Colonic mucosa (tissue), 4 donors: Measurements from ENCODE around the gene PDZRN3. TPM values are rescaled to one million over a fixed set of nuclear protein-coding genes. Genes with fewer than 3 reads are reported as not detected.

Source experiments
- DNase-seq: peaks from one replicate; pipeline ENCODE4 v3.0.0-alpha.2; 2020
- H3K27ac ChIP-seq: fragments of 200-600 bp; one replicate; pipeline ENCODE4 v1.8.0; 2021
- H3K27me3 ChIP-seq: fragments of 200-600 bp; one replicate; pipeline ENCODE4 v1.8.0; 2021
- H3K36me3 ChIP-seq: fragments of 200-600 bp; one replicate; pipeline ENCODE4 v1.8.0; 2021
- H3K4me1 ChIP-seq: fragments of 200-600 bp; one replicate; pipeline ENCODE4 v1.8.0; 2021; ENCODE audit warnings: mild to moderate bottlenecking
- H3K4me3 ChIP-seq: fragments of 200-600 bp; one replicate; pipeline ENCODE4 v1.8.0; 2021
- H3K9ac ChIP-seq, 2 donors: one replicate each; pipeline ENCODE4 v1.7.0; 2013; ENCODE audit warnings: control low read depth in 2 of 2, low read depth in 2 of 2, low read length in 2 of 2
- H3K9me3 ChIP-seq: fragments of 200-600 bp; one replicate; pipeline ENCODE4 v1.8.0; 2021
- intact Hi-C: fragments of 100-400 bp; cut with DNase I; formaldehyde crosslinking; loops from one replicate; pipeline ENCODE4 v1.14.1; 2022
- total RNA-seq, 2 donors: library from RNA; stranded (reverse); fragmentation: NEBNext Ultra II Directional in 1 of 2; extraction: Animal tissue kit (Norgen Biotek cat#: 25700) in 1 of 2; gene quantifications; one replicate each; pipeline ENCODE4 v1.2.1, GENCODE V29; 2021
- TF ChIP-seq, protein P1 (sequence below): fragments of 200-600 bp; IDR thresholded peaks from one replicate; pipeline ENCODE4 v1.8.0; 2022; ENCODE audit warnings: antibody characterized with exemption, mild to moderate bottlenecking
- donor health status: healthy.
- donor health status: DM: no; HTN: no; CAD: no.
- donor health status: DM: no; HTN: no; CAD: no.

Gene PDZRN3
- total RNA-seq, 2 donors from 2014 or later: 13.6 to 19.1 TPM

DNA sequence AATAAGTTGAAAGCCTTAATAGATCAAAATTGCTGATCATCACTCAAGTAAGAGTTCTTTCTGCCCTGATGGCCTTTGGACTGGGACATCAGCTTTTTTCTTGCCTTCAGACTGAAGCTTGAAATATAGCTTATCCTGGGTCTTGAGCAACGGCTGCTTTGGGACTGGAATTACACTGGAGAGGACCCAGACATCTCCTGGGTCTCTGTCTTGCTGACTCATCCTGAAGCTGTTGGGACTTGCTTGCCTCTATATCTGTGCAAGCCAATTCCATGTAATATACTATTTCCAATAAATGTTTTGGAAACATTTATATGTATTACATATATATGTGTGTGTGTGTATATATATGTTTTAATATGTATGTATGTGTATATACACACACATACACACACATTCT lies 260.2 kb downstream of the PDZRN3 start:
- H3K36me3 ChIP-seq: no peaks in the 10 kb centered on the region
- H3K4me3 ChIP-seq: no peak overlapping the region
- TF ChIP-seq, protein P1, sequence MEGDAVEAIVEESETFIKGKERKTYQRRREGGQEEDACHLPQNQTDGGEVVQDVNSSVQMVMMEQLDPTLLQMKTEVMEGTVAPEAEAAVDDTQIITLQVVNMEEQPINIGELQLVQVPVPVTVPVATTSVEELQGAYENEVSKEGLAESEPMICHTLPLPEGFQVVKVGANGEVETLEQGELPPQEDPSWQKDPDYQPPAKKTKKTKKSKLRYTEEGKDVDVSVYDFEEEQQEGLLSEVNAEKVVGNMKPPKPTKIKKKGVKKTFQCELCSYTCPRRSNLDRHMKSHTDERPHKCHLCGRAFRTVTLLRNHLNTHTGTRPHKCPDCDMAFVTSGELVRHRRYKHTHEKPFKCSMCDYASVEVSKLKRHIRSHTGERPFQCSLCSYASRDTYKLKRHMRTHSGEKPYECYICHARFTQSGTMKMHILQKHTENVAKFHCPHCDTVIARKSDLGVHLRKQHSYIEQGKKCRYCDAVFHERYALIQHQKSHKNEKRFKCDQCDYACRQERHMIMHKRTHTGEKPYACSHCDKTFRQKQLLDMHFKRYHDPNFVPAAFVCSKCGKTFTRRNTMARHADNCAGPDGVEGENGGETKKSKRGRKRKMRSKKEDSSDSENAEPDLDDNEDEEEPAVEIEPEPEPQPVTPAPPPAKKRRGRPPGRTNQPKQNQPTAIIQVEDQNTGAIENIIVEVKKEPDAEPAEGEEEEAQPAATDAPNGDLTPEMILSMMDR: no peak
- H3K4me1 ChIP-seq: no peaks in the 10 kb centered on the region
- H3K27ac ChIP-seq: no peak overlapping the region
- H3K27me3 ChIP-seq: no peaks in the 10 kb centered on the region
- DNase-seq: no peak
- intact Hi-C loops: no loop called here
- no peak overlapping the region for H3K9ac ChIP-seq
- no peaks in the 10 kb centered on the region for H3K9me3 ChIP-seq

DNA sequence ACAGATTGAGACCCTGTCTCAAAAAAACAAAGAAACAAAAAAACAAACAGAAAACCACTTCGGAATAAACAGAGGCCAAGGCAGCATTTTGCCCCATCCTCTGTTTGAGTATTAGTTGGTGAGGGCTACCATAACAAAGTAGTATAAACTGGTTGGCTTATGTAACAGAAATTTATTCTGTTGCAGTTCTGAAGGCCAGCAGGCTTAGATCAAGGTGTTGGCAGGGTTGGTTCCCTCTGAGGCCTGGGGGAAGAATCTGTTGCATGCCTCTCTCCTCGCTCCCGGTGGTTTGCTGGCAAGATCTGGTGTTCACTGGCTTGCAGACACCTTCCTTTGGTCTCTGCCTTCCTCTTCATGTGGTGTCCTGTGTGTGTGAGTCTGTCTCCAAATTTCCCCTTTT lies 261.6 kb downstream of the PDZRN3 start:
- Histone ChIP-seq H3K4me3 (no peak overlapping the region), H3K9me3 (no peaks in the 10 kb centered on the region), H3K4me1 (no peaks in the 10 kb centered on the region), H3K27ac (no peak overlapping the region), H3K27me3 (no peaks in the 10 kb centered on the region), H3K36me3 (no peaks in the 10 kb centered on the region), H3K9ac (no peak overlapping the region)
- TF ChIP-seq, protein P1: no peak
- intact Hi-C loops: no loop called here
- no peak for DNase-seq

DNA sequence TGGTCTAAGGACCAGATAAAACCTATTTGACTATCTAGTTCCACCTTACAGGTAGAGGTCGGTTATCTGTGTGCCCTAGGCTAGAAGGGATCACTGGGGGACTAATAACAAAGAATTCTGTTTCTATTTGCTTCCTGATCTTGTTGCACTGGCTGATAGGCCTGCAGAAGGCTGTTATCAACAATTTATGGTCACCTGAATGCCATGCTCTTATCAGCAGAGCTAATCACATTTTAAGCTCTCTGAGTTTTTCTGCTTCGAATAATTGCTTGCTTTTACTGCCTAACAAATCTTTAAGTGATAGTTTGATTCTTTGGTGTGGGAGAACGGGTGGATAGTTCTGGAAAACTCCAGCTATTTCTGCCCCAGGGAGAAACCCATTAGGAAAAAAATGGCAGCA lies 263.1 kb downstream of the PDZRN3 start:
- TF ChIP-seq, protein P1: no peak
- no peak for DNase-seq
- no peak overlapping the region for H3K4me3 ChIP-seq
- H3K4me1 ChIP-seq: no peaks in the 10 kb centered on the region
- H3K36me3 ChIP-seq: no peaks in the 10 kb centered on the region
- H3K9ac ChIP-seq: no peak overlapping the region
- H3K9me3 ChIP-seq: no peaks in the 10 kb centered on the region
- no peaks in the 10 kb centered on the region for H3K27me3 ChIP-seq
- no peak overlapping the region for H3K27ac ChIP-seq
- intact Hi-C loops: no loop called here

DNA sequence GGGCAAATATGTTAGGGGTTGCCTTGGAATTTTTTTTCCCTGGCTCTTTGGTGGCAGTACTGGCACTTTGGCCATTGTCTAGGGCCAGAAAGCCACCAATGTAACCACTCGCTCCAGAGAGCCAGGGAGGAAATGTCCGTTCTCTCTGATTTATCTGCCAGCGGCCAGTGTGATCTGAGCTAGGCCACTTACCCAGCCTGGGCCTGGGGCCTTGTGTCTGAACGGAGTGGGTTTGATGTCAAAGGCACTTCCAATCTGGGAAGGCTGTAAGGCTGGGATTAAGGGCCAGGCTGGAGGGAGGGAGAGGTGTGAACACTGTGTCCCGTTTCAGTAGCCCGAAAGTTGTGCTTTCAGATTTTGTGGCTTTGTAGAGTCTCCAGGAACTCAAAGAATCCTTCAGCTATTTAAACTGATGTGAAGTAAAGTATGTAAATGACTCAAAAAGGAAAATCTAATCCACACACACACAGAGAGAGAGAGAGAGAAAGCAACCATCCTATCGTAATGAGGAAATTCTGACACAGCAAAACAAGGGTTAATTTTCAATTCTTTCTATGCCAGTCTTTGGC lies 271.0 kb downstream of the PDZRN3 start:
- H3K9ac ChIP-seq: no peak overlapping the region
- no peak for DNase-seq
- H3K9me3 ChIP-seq: no peaks in the 10 kb centered on the region
- H3K27ac ChIP-seq: no peak overlapping the region
- H3K36me3 ChIP-seq: no peaks in the 10 kb centered on the region
- intact Hi-C loops: no loop called here
- no peaks in the 10 kb centered on the region for H3K4me1 ChIP-seq
- H3K4me3 ChIP-seq: no peak overlapping the region
- TF ChIP-seq, protein P1: no peak
- H3K27me3 ChIP-seq: no peaks in the 10 kb centered on the region

DNA sequence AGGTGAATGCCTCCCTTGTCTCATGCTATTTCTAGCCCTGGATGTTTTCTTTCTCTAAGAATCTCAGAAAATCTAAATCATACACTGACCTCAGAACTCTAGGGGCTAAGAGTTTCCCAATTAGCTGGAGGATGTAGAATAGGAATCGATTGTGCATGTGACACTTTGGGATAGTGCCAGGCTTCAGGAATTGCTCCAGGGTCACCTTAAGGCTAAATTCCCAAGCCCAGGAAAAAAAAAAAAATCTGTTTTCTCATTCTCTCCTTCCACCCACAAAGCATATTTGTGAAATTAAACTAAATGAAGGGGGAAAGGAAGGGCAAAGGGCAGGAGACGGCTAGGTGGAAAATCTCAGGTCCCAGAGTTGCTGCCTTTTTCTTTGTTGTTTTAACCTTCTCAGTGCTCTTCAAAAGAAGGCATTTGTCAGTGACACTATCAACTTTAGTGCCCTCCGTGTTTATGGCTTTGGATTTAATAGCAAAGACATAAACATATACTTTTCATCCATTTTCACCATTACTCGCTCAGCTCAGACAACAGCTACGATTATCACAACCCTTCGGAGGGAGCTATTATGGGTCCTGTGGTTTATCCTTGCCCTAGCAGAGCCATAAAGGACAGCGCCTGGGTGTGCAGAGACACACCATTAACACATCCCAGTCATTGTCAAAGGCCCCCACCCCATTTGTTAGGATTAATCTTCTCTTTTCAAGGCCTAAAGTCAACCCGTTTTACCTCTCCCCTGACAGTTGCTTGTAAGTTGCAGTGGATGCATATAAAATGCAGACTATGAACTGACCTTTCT lies 271.7 kb downstream of the PDZRN3 start:
- TF ChIP-seq, protein P1: no peak
- no peaks in the 10 kb centered on the region for H3K27me3 ChIP-seq
- DNase-seq: no peak
- H3K9ac ChIP-seq: no peak overlapping the region
- intact Hi-C loops: no loop called here
- H3K4me3 ChIP-seq: no peak overlapping the region
- no peaks in the 10 kb centered on the region for H3K36me3 ChIP-seq
- H3K4me1 ChIP-seq: no peaks in the 10 kb centered on the region
- H3K27ac ChIP-seq: no peak overlapping the region
- no peaks in the 10 kb centered on the region for H3K9me3 ChIP-seq
